ENCODE data around the gene SFXN3. TPM values are rescaled to one million over a fixed set of nuclear protein-coding genes. Genes with fewer than 3 reads are reported as not detected.

SFXN3 gene
- total and polyA plus RNA-seq, 2 of the 8 experiments (the other 6 are each of a cell fraction or from before 2014, with no cell fraction given): 2.6 to 2.8 TPM

DNA sequence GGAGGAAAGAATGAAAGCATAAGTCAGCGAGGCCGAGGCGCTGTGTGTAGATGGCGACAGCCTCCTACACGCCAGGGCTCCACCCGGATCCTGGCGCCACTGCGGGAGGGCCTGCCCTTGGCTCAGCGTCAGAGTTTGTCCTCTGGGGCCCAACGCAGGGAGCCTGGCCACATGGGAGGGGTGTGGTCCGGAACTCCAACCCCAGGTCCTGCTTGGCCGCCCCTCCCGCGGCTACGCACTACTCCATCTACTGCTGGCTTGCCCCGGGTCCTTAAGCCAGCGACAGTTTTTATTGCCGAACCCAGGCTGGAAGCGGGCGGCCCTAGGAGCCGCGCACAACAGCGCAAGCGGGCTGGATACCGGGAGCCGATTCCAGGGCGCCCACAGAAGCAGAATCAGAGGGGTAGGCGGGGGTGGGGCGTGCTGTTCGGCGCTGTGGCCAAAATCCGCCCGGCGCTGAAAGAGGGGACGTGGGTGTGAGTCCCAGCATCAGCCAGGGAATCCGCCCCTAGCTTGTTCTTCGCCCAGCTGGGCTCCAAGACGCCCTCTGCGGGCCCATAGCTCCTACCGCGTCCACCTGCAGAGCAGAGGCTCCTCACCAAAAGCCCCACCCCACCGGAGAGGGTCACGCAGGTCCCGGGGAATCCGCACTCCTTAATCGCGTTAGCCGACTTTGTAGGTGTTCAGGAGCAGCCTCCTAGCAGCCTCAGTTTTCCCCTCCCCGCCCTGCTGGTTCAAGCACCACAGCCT lies 35.3 kb downstream of the SFXN3 start (continued):
- no peak for TF ChIP-seq SIX5 (IDR thresholded peaks at IDR 0.05; ENCODE audit: low read depth, low read length)
- no peak for TF ChIP-seq SAP30 (IDR thresholded peaks at IDR 0.05; ENCODE audit: insufficient read depth, insufficient replicate concordance, low read length)
- TF ChIP-seq POLR2A (IDR thresholded peaks at IDR 0.05; ENCODE audit: control extremely low read depth in 1 of 2, low read depth in 2 of 2, low read length in 2 of 2): no peak
- no peak for TF ChIP-seq BACH1 (IDR thresholded peaks at IDR 0.05; ENCODE audit: low read length)
- TF ChIP-seq BCL11A (IDR thresholded peaks at IDR 0.05; ENCODE audit: low read depth in 2 of 2, low read length in 2 of 2): no peak
- peak; percentile 91 for TF ChIP-seq SUZ12 (IDR thresholded peaks at IDR 0.05; ENCODE audit: low read length)
- TF ChIP-seq EGR1 (IDR thresholded peaks at IDR 0.05; ENCODE audit: borderline replicate concordance, low read depth, low read length): no peak
- TF ChIP-seq CTBP2 (IDR thresholded peaks at IDR 0.05; ENCODE audit: borderline replicate concordance, insufficient read depth, insufficient read length, low read length): peak; percentile 69
- no peak for TF ChIP-seq E2F6 (IDR thresholded peaks at IDR 0.05)
- no peak for TF ChIP-seq EP300 (IDR thresholded peaks at IDR 0.05; ENCODE audit: borderline replicate concordance in 1 of 2, low read depth in 2 of 2, low read length in 2 of 2)
- TF ChIP-seq CEBPB (IDR thresholded peaks at IDR 0.05; ENCODE audit: low read depth, low read length): no peak
- TF ChIP-seq TEAD4 (IDR thresholded peaks at IDR 0.05; ENCODE audit: low read depth, low read length): no peak
- no peak for TF ChIP-seq NANOG (IDR thresholded peaks at IDR 0.05; ENCODE audit: insufficient read depth, low read depth, low read length, poor library complexity, severe bottlenecking)
- TF ChIP-seq SP2 (IDR thresholded peaks at IDR 0.05; ENCODE audit: low read length): no peak
- no peak for TF ChIP-seq TAF7 (optimal IDR thresholded peaks at IDR 0.05; ENCODE audit: borderline replicate concordance, low read depth, low read length)

Measured in H1 (cell line).